Endodermal cell (in vitro differentiated cells): ENCODE results near the gene CBL. TPM values are rescaled to one million over a fixed set of nuclear protein-coding genes. Genes with fewer than 3 reads are reported as not detected.

ENCODE experiments used
- DNase-seq: peaks from one replicate; pipeline ENCODE4 v3.0.0-alpha.2; 2017
- H3K27ac ChIP-seq: 2 replicates; pipeline ENCODE4 v1.5.1; 2013; ENCODE audit warnings: mild to moderate bottlenecking, low read depth, low read length, moderate library complexity
- H3K27me3 ChIP-seq: 2 replicates; pipeline ENCODE4 v1.6.1; 2013; ENCODE audit warnings: mild to moderate bottlenecking, low read length, moderate library complexity; ENCODE audit not compliant: insufficient read depth, control insufficient read depth, poor library complexity, severe bottlenecking
- H3K36me3 ChIP-seq: 2 replicates; pipeline ENCODE4 v1.7.0; 2013; ENCODE audit warnings: mild to moderate bottlenecking, low read length, moderate library complexity; ENCODE audit not compliant: control insufficient read depth, insufficient read depth
- H3K4me1 ChIP-seq: one replicate; pipeline ENCODE4 v1.7.0; 2013; ENCODE audit warnings: low read length; ENCODE audit not compliant: control insufficient read depth, insufficient read depth
- H3K4me3 ChIP-seq: 2 replicates; pipeline ENCODE4 v1.5.1; 2013; ENCODE audit warnings: mild to moderate bottlenecking, low read length, moderate library complexity
- H3K9ac ChIP-seq: 2 replicates; pipeline ENCODE4 v1.6.1; 2013; ENCODE audit warnings: mild to moderate bottlenecking, low read length, moderate library complexity; ENCODE audit not compliant: poor library complexity, severe bottlenecking; ENCODE audit errors: extremely low read depth
- H3K9me3 ChIP-seq: 2 replicates; pipeline ENCODE4 v1.6.1; 2013; ENCODE audit warnings: mild to moderate bottlenecking, low read length, moderate library complexity; ENCODE audit not compliant: control insufficient read depth
- H3K27ac Mint-ChIP-seq: 2 replicates; pipeline ENCODE4 v1.8.0; 2020; ENCODE audit warnings: mixed read lengths
- H3K27me3 Mint-ChIP-seq: 2 replicates; pipeline ENCODE4 v1.8.0; 2021; ENCODE audit warnings: mild to moderate bottlenecking, mixed read lengths; ENCODE audit not compliant: insufficient read depth
- H3K36me3 Mint-ChIP-seq: 2 replicates; pipeline ENCODE4 v1.8.0; 2020; ENCODE audit warnings: low read depth, mixed read lengths
- H3K4me1 Mint-ChIP-seq: 2 replicates; pipeline ENCODE4 v1.8.0; 2020; ENCODE audit warnings: mixed read lengths
- H3K4me3 Mint-ChIP-seq: 2 replicates; pipeline ENCODE4 v1.8.0; 2020; ENCODE audit warnings: mild to moderate bottlenecking, moderate library complexity, mixed read lengths
- H3K9me3 Mint-ChIP-seq: 2 replicates; pipeline ENCODE4 v1.8.0; 2020; ENCODE audit warnings: mild to moderate bottlenecking, mixed read lengths
- WGBS, 2 experiments: methylation state at CpG; one replicate each; pipeline versions ENCODE4 v1.1.5 to v1.1.7; 2013; ENCODE audit warnings: missing lambda C conversion rate in 2 of 2, mixed read lengths in 1 of 2; ENCODE audit not compliant: insufficient coverage in 1 of 2, insufficient read length in 1 of 2; 5-methylcytosine and 5-hydroxymethylcytosine counted together
- total RNA-seq, 2 donors: library from RNA; stranded (reverse); fragmentation: NEBNext Ultra II Directional in 1 of 2; extraction: Animal tissue kit (Norgen Biotek cat#: 25700) in 1 of 2; gene quantifications; 2 replicates in 1 of 2; 3 replicates in 1 of 2; pipeline ENCODE4 v1.2.1, GENCODE V29; 2021
- TF ChIP-seq, protein P1 (sequence below): fragments of 200-600 bp; sonication (generic); conservative IDR thresholded peaks from 2 replicates; pipeline ENCODE4 v1.5.0; 2021; ENCODE audit warnings: antibody characterized with exemption, mild to moderate bottlenecking

CBL gene
- total RNA-seq, 2 donors from 2014 or later: 40.3 to 52.7 TPM

DNA sequence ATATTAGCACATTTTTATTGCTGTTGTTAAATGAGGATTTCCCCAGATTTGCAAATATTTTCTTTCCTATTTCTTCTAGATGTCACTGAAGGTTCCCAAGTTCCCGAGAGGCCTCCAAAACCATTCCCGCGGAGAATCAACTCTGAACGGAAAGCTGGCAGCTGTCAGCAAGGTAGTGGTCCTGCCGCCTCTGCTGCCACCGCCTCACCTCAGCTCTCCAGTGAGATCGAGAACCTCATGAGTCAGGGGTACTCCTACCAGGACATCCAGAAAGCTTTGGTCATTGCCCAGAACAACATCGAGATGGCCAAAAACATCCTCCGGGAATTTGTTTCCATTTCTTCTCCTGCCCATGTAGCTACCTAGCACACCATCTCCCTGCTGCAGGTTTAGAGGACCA lies 93.3 kb downstream of the CBL start:
- Mint-ChIP-seq H3K27me3 (no peaks in the 10 kb centered on the region), H3K27ac (no peak overlapping the region), H3K4me3 (no peak overlapping the region), H3K9me3 (no peaks in the 10 kb centered on the region), H3K36me3 (peaks cover 67% of the 10 kb centered on the region), H3K4me1 (no peaks in the 10 kb centered on the region)
- Histone ChIP-seq H3K4me3 (no peak overlapping the region), H3K36me3 (peaks cover 88% of the 10 kb centered on the region), H3K9me3 (no peaks in the 10 kb centered on the region), H3K9ac (no peak overlapping the region), H3K27ac (no peak overlapping the region), H3K4me1 (no peaks in the 10 kb centered on the region), H3K27me3 (no peaks in the 10 kb centered on the region)
- no peak for DNase-seq
- 93 to 94% methylated on average over 6 to 9 of the region's 9 CpGs for WGBS, 2 experiments
- TF ChIP-seq, protein P1, sequence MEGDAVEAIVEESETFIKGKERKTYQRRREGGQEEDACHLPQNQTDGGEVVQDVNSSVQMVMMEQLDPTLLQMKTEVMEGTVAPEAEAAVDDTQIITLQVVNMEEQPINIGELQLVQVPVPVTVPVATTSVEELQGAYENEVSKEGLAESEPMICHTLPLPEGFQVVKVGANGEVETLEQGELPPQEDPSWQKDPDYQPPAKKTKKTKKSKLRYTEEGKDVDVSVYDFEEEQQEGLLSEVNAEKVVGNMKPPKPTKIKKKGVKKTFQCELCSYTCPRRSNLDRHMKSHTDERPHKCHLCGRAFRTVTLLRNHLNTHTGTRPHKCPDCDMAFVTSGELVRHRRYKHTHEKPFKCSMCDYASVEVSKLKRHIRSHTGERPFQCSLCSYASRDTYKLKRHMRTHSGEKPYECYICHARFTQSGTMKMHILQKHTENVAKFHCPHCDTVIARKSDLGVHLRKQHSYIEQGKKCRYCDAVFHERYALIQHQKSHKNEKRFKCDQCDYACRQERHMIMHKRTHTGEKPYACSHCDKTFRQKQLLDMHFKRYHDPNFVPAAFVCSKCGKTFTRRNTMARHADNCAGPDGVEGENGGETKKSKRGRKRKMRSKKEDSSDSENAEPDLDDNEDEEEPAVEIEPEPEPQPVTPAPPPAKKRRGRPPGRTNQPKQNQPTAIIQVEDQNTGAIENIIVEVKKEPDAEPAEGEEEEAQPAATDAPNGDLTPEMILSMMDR: no peak

DNA sequence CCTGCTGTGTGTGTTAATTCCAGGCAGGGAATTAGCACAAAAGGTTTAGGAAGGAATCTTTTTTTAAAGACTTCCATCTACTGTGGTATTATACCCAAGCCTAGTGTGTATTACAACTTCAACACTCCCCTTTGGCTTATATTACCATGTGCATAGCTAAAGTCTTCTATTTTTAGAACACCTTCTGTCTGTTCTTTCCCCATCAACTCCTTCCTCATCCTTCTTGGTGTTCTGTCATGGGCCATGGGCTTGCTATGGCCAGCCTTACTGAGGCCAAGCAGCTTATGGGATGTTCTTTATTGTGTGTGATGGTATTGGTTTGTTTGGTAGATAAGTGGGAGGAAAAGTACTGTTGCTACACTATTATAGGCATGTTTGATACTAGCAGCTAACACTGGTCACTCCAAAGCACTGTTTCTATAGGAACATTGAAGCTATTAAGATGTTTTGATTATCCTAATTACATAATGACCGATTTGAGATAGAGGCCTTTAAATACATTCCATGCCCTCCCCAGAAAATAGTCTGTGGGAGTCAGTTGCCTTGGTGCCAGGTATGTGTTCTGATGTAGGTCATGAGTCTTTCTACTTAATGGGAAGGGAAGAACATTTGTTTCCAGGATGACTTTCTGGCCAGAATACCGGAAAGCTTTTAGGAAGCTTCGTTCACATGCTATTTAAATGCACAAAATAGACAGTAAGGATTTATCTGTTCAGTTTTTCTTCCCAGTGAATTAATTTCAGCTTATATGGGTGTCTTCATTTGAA lies 94.2 kb downstream of the CBL start:
- WGBS, 2 experiments: 80 to 100% methylated on average over 1 to 3 of the region's 3 CpGs
- no peak overlapping the region for H3K9ac ChIP-seq
- DNase-seq: no peak
- no peak overlapping the region for H3K4me3 ChIP-seq
- H3K36me3 Mint-ChIP-seq: peaks cover 73% of the 10 kb centered on the region
- peaks cover 78% of the 10 kb centered on the region for H3K36me3 ChIP-seq
- H3K4me1 Mint-ChIP-seq: no peaks in the 10 kb centered on the region
- H3K9me3 Mint-ChIP-seq: no peaks in the 10 kb centered on the region
- no peak overlapping the region for H3K4me3 Mint-ChIP-seq
- no peaks in the 10 kb centered on the region for H3K9me3 ChIP-seq
- H3K27me3 ChIP-seq: no peaks in the 10 kb centered on the region
- TF ChIP-seq, protein P1: no peak
- no peak overlapping the region for H3K27ac Mint-ChIP-seq
- H3K27me3 Mint-ChIP-seq: no peaks in the 10 kb centered on the region
- H3K27ac ChIP-seq: no peak overlapping the region
- H3K4me1 ChIP-seq: no peaks in the 10 kb centered on the region

DNA sequence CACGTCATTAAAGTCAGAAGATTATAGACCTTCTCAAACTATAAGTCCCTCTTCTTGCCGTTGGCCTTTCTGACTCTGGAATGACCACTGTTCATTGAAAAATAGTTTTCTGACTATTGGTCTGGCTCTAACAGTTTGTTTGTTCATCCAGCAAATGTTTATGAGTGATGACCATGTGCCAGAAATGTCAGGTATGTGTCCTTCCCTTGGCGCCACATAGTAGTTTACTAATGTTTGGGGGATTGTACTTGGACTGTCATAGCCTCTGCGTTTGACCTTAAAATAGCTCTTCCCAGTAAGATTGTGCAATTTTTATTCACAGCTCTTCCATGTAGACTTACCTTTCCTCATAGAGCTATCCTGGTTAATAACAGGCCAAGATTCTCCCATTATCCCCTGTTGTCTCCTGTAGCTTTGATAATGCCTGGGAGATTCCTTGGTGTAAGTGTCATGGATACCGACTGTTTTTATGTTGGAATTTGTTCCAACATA lies 97.1 kb downstream of the CBL start:
- Mint-ChIP-seq H3K9me3 (no peaks in the 10 kb centered on the region), H3K4me3 (no peak overlapping the region), H3K27me3 (no peaks in the 10 kb centered on the region), H3K36me3 (peaks cover 59% of the 10 kb centered on the region), H3K4me1 (peaks cover 5% of the 10 kb centered on the region), H3K27ac (no peak overlapping the region)
- Histone ChIP-seq H3K9me3 (no peaks in the 10 kb centered on the region), H3K27ac (no peak overlapping the region), H3K9ac (no peak overlapping the region), H3K36me3 (peaks cover 62% of the 10 kb centered on the region), H3K4me1 (no peaks in the 10 kb centered on the region), H3K27me3 (no peaks in the 10 kb centered on the region), H3K4me3 (no peak overlapping the region)
- TF ChIP-seq, protein P1: no peak
- DNase-seq: no peak
- WGBS, 2 experiments: 94 to 100% methylated on average over 2 to 5 of the region's 5 CpGs
